T47D (cell line): ENCODE results near the gene KIAA0232.
"Not testable (repeated sequence)": the region's sequence is repeated elsewhere in the genome, so short reads cannot be mapped to it uniquely, and the experiment has no call there.

Experiments
- DNase-seq, 2 experiments: peaks; one replicate each; pipeline versions ENCODE4 v3.0.0 to v3.0.0-alpha.2; 2011 to 2012; ENCODE audit warnings: low read depth in 1 of 2, low spot score in 1 of 2
- JUND ChIP-seq: IDR thresholded peaks from 2 replicates; pipeline ENCODE4 v1.6.1; 2012; ENCODE audit warnings: low read depth
- in situ Hi-C: cut with HindIII; loops from 2 replicates; pipeline ENCODE4 v1.10.0; 2016; ENCODE audit warnings: low sequenced_read_pairs, low pct_unique_long_range_greater_than_20kb

Gene KIAA0232

DNA sequence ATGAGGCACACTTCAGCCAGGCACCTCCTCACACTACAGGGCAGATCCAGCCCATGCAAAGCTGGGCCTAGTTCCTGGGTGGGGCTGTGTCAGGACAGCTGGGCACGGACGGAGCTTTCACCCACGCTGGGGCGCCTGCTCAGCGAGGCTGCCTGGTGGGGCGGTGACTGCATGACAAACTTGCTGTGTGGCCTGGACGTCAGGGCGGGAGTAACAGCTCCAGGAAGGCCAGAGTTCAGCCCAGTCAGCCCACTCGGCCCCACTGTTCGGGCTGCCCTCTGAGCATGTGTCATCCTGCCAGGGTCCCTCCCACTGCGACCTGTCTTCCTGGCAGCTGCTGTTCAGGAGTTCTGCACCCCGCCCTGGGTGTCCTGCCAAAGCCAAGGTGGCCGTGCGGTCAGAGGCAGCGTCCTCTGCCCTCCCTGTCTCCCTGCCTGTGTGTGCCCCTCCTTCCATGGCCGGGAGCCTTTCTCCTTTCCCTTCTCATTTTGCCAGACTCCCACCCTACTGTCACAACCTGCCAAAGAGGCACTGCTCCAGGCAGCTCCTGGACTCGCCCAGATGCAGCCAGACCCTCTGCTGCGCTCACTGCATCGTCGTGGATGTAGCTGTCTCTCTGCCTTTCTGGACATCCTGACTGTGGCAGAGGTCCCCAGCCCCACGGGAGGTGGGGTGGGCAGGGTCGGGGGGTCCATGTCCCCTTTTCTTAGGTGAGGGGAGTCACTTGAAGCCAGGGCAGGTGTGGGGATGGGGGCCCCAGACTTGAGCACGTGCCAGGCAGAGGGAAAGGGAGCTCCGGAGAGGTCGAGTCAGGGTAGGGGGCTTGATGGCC is 33.0 kb upstream of the KIAA0232 start:
- DNase-seq, result peak in 1 of 2 experiments; percentile 94
- no peak for TF ChIP-seq JUND
- in situ Hi-C loops, result no loop called here

DNA sequence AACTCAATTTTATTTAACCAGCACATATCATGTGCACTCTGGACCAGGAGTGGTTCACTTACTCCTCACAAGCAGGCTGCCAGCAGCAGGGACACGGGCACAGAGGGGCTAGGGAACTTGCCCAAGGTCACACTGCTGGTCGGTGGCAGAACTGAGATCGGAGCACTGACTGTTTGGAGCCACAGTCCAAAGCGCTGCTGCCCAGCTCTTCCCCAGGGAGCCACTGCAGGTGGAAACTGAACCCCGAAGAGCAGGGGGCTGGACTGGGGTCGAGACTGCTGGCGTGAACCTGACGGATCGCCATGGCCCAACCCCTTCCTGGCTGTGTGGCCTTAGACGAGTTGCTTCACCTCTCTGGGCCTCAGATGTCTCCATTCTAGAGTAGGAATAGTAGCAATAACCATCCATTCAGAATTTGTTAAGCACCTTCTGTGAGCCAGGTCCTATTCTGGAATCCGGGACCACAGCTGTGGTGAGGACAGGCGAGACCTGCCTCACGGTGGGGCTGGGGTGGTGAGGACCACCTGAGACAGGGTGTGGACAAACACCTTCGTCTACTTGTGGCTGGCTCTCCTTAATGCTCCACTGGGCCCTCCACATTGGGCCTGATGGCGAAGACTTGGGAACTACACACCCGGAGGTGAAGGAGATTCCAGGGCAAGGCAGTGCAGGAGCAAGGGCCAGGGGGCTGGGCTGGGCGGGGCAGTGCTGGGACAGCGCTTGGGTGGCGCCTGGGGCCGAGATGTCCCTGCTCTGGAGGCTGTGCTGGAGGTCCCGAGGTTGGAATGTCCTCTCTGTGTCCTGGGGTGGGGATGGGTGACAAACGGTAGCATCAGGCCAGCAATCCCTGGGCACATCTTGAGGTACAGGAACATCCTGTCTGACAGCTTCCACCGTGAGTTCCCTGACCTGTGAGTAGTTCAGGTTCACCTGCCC is 32.0 kb upstream of the KIAA0232 start:
- no peak for TF ChIP-seq JUND
- in situ Hi-C loops, result no loop called here

DNA sequence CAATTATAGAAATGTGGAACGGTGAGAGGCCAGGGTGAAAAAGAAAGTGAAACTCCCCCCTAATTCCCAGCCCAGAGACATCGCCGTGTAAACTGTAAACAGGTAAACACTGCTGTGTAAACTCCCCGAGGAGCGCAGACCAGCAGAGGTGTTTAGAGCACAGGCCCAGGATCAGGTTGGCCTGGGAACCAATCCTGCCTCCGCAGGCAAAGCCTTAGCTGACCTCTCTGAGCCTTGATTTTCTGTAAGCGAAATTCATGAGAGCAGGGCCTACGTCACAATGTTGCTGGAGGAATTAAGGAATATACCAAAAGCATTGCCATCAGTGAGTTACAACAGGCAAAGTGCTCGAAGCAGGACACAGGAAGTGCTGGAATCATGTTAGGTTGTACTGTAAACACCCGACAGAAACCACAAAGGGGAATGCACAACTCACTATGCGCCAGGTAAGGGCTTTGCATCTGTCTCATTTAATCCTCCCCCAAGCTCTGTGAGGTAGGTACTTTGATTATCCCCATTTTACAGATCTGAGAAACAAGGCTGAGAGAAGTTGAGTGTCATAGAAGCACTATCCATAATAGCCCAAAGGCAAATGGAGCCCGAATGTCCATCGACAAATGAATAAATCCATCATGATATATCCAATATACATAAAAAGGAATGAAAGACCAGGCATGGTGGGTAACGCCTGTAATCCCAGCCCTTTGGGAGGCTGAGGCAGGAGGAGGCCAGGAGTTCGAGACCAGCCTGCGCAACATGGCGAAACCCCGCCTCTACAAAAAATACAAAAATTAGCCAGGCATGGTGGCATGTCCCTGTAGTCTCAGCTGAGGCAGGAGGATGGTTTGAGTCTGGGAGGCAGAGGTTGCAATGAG is 30.7 kb upstream of the KIAA0232 start:
- DNase-seq, result peak; percentile 59 to 89
- in situ Hi-C loops, result no loop called here
- TF ChIP-seq JUND, result no peak

More for the DNA sequence above, 32.0 kb upstream of the KIAA0232 start:
- peak in 1 of 2 experiments; percentile 96 for DNase-seq

DNA sequence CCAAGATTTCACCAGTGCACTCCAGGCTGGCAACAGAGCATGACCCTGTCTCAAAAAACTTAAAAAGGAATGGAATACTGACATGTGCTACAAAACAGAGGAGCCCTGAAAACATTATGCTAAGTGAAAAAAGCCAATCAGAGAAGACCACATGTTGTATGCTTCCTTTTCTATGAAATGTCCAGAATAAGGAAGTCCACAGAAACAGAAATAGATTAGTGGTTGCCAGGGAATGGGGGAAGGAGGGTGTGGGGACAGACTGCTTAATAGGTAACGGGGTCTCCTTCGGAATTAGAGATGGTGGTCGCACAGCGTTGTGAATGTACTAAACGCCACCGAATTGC is 30.1 kb upstream of the KIAA0232 start:
- no peak for DNase-seq
- in situ Hi-C loops, result no loop called here
- no peak for TF ChIP-seq JUND

DNA sequence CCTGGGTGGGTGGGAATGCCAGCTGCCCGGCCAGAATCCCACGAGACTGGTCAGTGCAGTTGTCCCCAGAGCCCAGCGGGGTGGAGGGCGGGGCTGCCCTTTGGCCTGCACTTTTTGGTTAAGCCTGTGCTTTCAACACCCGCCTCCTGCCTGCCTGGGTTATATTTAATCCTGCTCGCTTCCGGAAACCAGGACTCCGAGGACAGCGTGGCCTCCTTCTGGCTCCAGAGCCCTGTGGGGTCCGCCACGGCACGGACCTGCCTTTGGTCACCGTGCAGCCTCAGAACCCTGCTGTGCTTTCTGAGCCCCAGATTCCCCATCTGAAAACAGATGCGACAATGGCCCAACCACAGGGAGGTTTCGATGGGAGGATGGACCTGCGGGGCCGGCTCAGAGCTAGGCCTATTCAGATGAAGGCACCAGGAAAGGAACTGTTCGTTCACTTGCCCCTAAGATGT is 29.4 kb upstream of the KIAA0232 start:
- no peak for TF ChIP-seq JUND
- in situ Hi-C loops, result no loop called here
- DNase-seq, result peak in 1 of 2 experiments; percentile 74

DNA sequence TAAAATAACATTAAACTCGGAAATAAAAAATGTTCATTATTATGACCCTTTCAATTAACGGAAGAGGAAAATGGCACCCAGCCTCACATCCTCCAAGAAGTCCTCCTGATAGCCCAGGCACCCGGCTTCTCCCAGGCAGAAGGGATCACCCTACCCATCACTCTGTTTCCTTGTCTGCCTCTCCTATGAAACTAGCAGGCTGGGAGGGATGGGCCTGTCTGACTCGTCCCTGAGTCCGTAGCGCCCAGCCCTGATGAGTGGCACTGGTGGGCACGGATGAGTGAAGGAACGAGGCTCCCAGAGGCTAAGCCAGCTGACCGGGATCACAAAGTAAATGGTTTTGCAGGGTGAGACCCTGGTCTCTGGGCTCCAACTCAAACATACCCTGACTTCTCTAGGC is 28.6 kb upstream of the KIAA0232 start:
- no peak for TF ChIP-seq JUND
- in situ Hi-C loops, result no loop called here
- no peak for DNase-seq

DNA sequence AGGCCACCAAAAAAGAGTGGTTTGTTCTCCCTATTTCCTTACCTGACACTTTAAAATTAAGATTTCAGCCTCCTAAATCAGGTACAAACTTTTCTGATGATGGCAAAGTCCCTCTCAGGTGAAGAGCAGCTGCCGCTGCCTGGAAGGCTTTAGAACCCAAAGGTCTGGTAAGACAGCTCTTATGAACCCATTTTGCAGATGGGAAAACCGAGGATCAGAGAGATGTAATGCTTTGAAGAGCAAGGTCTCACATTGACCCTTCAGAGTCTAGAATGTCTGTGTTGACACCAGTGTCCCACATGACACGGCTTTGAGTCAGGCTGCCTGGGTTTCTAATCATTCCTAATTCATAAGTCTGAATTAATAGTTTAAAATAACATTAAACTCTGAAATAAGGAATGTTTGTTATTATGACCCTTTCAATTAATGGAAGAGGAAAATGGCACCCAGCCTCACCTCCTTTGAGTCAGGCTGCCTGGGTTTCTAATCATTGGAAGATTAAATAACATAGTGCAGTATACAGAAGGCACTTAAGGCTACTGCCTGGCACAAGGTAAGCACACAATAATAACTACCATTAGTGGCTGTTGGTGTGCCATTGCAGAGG is 27.9 kb upstream of the KIAA0232 start:
- in situ Hi-C loops, result no loop called here
- no peak for DNase-seq
- TF ChIP-seq JUND, result no peak

DNA sequence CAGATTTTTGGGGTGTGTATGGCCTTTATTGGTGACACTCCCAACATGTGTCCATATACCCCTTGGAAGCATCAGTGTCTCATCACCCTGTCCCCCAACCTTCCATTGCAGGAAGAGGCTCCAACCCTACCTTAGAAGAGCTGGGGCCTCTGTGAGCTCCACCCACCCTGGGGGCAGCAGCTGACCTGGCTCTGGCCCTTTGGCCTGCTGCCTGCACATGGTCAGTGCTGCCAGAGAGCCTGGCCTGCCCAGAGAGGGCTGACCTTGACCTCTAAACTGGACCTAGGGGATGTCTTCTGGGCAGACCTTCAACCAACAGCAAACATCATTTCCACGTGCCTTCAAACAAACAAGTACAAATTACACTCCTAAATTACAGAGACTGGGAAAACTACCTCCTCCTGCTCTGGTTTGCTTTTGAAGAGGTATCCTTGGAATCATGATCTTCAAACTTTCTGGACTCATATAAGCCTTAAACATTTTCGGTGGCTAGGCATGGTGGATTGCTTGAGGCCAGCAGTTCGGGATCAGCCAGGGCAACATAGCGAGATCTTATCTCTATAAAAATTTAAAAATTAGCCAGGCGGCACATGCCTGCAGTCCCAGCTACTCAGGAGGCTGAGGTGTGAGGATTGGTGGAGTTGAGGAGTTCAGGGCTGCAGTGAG is 27.3 kb upstream of the KIAA0232 start:
- DNase-seq, result peak in 1 of 2 experiments; percentile 46
- in situ Hi-C loops, result no loop called here
- no peak for TF ChIP-seq JUND

DNA sequence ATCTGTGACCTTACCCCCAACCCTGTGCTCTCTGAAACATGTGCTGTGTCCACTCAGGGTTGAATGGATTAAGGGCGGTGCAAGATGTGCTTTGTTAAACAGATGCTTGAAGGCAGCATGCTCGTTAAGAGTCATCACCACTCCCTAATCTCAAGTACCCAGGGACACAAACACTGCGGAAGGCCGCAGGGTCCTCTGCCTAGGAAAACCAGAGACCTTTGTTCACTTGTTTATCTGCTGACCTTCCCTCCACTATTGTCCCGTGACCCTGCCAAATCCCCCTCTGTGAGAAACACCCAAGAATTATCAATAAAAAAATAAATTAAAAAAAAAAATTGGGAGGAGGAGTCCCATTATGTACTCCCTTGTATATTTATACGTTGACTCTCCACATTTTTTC is 26.2 kb upstream of the KIAA0232 start:
- DNase-seq, in situ Hi-C loops: not testable (repeated sequence)

DNA sequence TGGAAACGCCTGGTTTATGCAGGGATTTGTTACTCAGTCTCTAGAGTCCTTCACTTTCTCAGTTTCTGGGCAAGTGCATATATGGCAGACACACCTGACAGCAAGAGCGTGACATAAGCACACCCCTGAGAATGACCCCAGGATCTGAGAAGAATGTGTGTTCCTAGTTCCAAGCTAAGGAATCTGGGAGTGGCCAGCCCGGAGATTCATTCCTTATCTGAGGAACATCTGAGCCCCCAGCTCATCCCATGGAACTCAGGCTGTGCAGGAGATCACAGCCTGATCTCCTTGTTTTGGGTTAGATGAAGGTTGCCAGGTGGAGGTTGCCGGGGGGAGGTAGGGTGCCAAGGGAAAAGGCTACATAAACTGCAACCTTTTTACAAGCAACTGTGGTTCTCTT is 23.8 kb upstream of the KIAA0232 start:
- TF ChIP-seq JUND, result no peak
- in situ Hi-C loops, result no loop called here
- DNase-seq, result no peak

DNA sequence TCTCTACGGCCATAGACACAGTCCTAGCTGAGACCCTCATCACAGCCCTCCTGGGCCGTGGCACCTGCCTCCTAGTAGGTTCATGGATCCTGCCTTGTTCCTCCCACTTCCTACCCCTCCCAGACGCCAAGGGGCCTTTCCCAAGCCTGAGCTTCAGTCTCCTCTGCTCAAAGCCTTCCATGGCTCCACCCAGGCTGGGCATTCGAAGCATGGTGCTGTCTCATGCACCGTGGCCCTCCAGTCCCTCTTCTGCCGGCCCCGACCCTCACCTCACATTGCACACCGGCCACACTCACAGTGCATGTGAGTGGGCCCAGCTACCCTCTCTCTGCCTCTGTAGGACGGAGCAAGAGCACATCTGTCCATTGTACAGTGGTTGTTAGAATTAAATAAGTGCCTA is 21.7 kb upstream of the KIAA0232 start:
- in situ Hi-C loops, result no loop called here
- no peak for DNase-seq
- no peak for TF ChIP-seq JUND
